ENCODE results near the gene VMA21. TPM values are rescaled to one million over a fixed set of nuclear protein-coding genes. Genes with fewer than 3 reads are reported as not detected.

Gene VMA21
- total RNA-seq: 39.4 and 49.2 TPM in 2 replicates

- Mint-ChIP-seq H3K4me3 (peak within 1 kb of the TSS; percentile 93), H3K4me1 (ENCODE audit: low read depth) (peaks cover 52% of the 10 kb centered on the region), H3K27me3 (ENCODE audit: insufficient read depth) (peaks cover 3% of the 10 kb centered on the region), H3K27ac (peak within 1 kb of the TSS; percentile 94), H3K36me3 (ENCODE audit: low read depth) (peaks cover 15% of the 10 kb centered on the region), H3K9me3 (no peaks in the 10 kb centered on the region)
- DNase-seq (ENCODE audit: low spot score): peak; percentile 79
- intact Hi-C loops (cut with micrococcal nuclease): loop anchor here (2.0 to 10.0 kb wide), 6 partner anchors 414 to 1892 kb away; partner anchors contain the start of genes CD99L2, EOLA2, HMGB3 and IDS
Observed at GRCh38 chrX:151396825-151397740, at the start of gene VMA21. TSS of gene VMA21 (plus strand) at chrX:151397206. CDS start at chrX:151397309, 103 bp downstream.

- no peak overlapping the region for H3K27ac Mint-ChIP-seq
- intact Hi-C loops (cut with micrococcal nuclease): no loop called here
- H3K9me3 Mint-ChIP-seq: no peaks in the 10 kb centered on the region
- no peaks in the 10 kb centered on the region for H3K36me3 Mint-ChIP-seq (ENCODE audit: low read depth)
- H3K4me1 Mint-ChIP-seq (ENCODE audit: low read depth): no peaks in the 10 kb centered on the region
- H3K27me3 Mint-ChIP-seq (ENCODE audit: insufficient read depth): peaks cover 14% of the 10 kb centered on the region
- no peak for DNase-seq (ENCODE audit: low spot score)
- no peak overlapping the region for H3K4me3 Mint-ChIP-seq
Observed at GRCh38 chrX:151359341-151359740, 37.7 kb upstream of the VMA21 start.

- Mint-ChIP-seq H3K27me3 (ENCODE audit: insufficient read depth) (peaks cover 14% of the 10 kb centered on the region), H3K4me1 (ENCODE audit: low read depth) (no peaks in the 10 kb centered on the region), H3K9me3 (no peaks in the 10 kb centered on the region), H3K36me3 (ENCODE audit: low read depth) (no peaks in the 10 kb centered on the region), H3K27ac (no peak overlapping the region), H3K4me3 (no peak overlapping the region)
- DNase-seq (ENCODE audit: low spot score): no peak
- intact Hi-C loops (cut with micrococcal nuclease): loop anchor here (1.0 kb wide), 1 partner anchor 209 kb away; no protein-coding TSS in a partner anchor
Observed at GRCh38 chrX:151359931-151360871, 36.8 kb upstream of the VMA21 start.

GRCh38 chrX:151363316-151363715 lies 33.7 kb upstream of the VMA21 start:
- Mint-ChIP-seq H3K4me3 (no peak overlapping the region), H3K9me3 (no peaks in the 10 kb centered on the region), H3K27ac (no peak overlapping the region), H3K27me3 (ENCODE audit: insufficient read depth) (peaks cover 12% of the 10 kb centered on the region), H3K36me3 (ENCODE audit: low read depth) (no peaks in the 10 kb centered on the region), H3K4me1 (ENCODE audit: low read depth) (no peaks in the 10 kb centered on the region)
- intact Hi-C loops (cut with micrococcal nuclease): no loop called here
- DNase-seq (ENCODE audit: low spot score): no peak

GRCh38 chrX:151365579-151365978 lies 31.4 kb upstream of the VMA21 start:
- H3K27me3 Mint-ChIP-seq (ENCODE audit: insufficient read depth): peaks cover 8% of the 10 kb centered on the region
- H3K4me1 Mint-ChIP-seq (ENCODE audit: low read depth): no peaks in the 10 kb centered on the region
- intact Hi-C loops (cut with micrococcal nuclease): no loop called here

GRCh38 chrX:151370906-151371305 lies 26.1 kb upstream of the VMA21 start:
- H3K9me3 Mint-ChIP-seq: no peaks in the 10 kb centered on the region
- intact Hi-C loops (cut with micrococcal nuclease): no loop called here
- no peak overlapping the region for H3K27ac Mint-ChIP-seq
- DNase-seq (ENCODE audit: low spot score): no peak
- H3K4me1 Mint-ChIP-seq (ENCODE audit: low read depth): no peaks in the 10 kb centered on the region
- no peaks in the 10 kb centered on the region for H3K36me3 Mint-ChIP-seq (ENCODE audit: low read depth)
- peaks cover 7% of the 10 kb centered on the region for H3K27me3 Mint-ChIP-seq (ENCODE audit: insufficient read depth)
- H3K4me3 Mint-ChIP-seq: no peak overlapping the region

More at GRCh38 chrX:151365579-151365978, 31.4 kb upstream of the VMA21 start:
- no peaks in the 10 kb centered on the region for H3K36me3 Mint-ChIP-seq (ENCODE audit: low read depth)
- no peak overlapping the region for H3K4me3 Mint-ChIP-seq
- no peak overlapping the region for H3K27ac Mint-ChIP-seq
- DNase-seq (ENCODE audit: low spot score): no peak
- no peaks in the 10 kb centered on the region for H3K9me3 Mint-ChIP-seq

GRCh38 chrX:151384807-151385206 lies 12.2 kb upstream of the VMA21 start:
- Mint-ChIP-seq H3K36me3 (ENCODE audit: low read depth) (no peaks in the 10 kb centered on the region), H3K9me3 (no peaks in the 10 kb centered on the region), H3K27me3 (ENCODE audit: insufficient read depth) (peaks cover 3% of the 10 kb centered on the region)

GRCh38 chrX:151386838-151387459 lies 10.1 kb upstream of the VMA21 start:
- no peaks in the 10 kb centered on the region for H3K36me3 Mint-ChIP-seq (ENCODE audit: low read depth)
- peaks cover 5% of the 10 kb centered on the region for H3K27me3 Mint-ChIP-seq (ENCODE audit: insufficient read depth)
- H3K27ac Mint-ChIP-seq: no peak overlapping the region
- H3K9me3 Mint-ChIP-seq: no peaks in the 10 kb centered on the region
- no peak overlapping the region for H3K4me3 Mint-ChIP-seq
- no peaks in the 10 kb centered on the region for H3K4me1 Mint-ChIP-seq (ENCODE audit: low read depth)
- DNase-seq (ENCODE audit: low spot score): no peak
- intact Hi-C loops (cut with micrococcal nuclease): no loop called here

More at GRCh38 chrX:151384807-151385206, 12.2 kb upstream of the VMA21 start:
- Mint-ChIP-seq H3K4me3 (no peak overlapping the region), H3K27ac (no peak overlapping the region), H3K4me1 (ENCODE audit: low read depth) (no peaks in the 10 kb centered on the region)
- DNase-seq (ENCODE audit: low spot score): no peak
- intact Hi-C loops (cut with micrococcal nuclease): no loop called here

- peaks cover 2% of the 10 kb centered on the region for H3K27me3 Mint-ChIP-seq (ENCODE audit: insufficient read depth)
- H3K4me3 Mint-ChIP-seq: no peak overlapping the region
- peak overlapping the region; percentile 4 for H3K27ac Mint-ChIP-seq
- H3K4me1 Mint-ChIP-seq (ENCODE audit: low read depth): peaks cover 23% of the 10 kb centered on the region
- intact Hi-C loops (cut with micrococcal nuclease): loop anchor here (2.0 to 10.0 kb wide), 3 partner anchors 1439 to 1887 kb away; partner anchors contain the start of genes CETN2, EOLA2, IDS and NSDHL
- H3K9me3 Mint-ChIP-seq: no peaks in the 10 kb centered on the region
- DNase-seq (ENCODE audit: low spot score): no peak
- no peaks in the 10 kb centered on the region for H3K36me3 Mint-ChIP-seq (ENCODE audit: low read depth)
Observed at GRCh38 chrX:151391722-151392121, 5.3 kb upstream of the VMA21 start.

- intact Hi-C loops (cut with micrococcal nuclease): loop anchor here (2.0 to 10.0 kb wide), 3 partner anchors 1437 to 1889 kb away; partner anchors contain the start of genes CETN2, EOLA2, IDS and NSDHL
- H3K4me3 Mint-ChIP-seq: no peak overlapping the region
- DNase-seq (ENCODE audit: low spot score): peak; percentile 57
- H3K27me3 Mint-ChIP-seq (ENCODE audit: insufficient read depth): peaks cover 4% of the 10 kb centered on the region
- peaks cover 26% of the 10 kb centered on the region for H3K4me1 Mint-ChIP-seq (ENCODE audit: low read depth)
- peaks cover 7% of the 10 kb centered on the region for H3K36me3 Mint-ChIP-seq (ENCODE audit: low read depth)
- peak overlapping the region; percentile 76 for H3K27ac Mint-ChIP-seq
- H3K9me3 Mint-ChIP-seq: no peaks in the 10 kb centered on the region
Observed at GRCh38 chrX:151393514-151393913, 3.5 kb upstream of the VMA21 start.

GRCh38 chrX:151396042-151396824 lies 773 bp upstream of the VMA21 start:
- peaks cover 50% of the 10 kb centered on the region for H3K4me1 Mint-ChIP-seq (ENCODE audit: low read depth)
- peak overlapping the region; percentile 94 for H3K27ac Mint-ChIP-seq
- intact Hi-C loops (cut with micrococcal nuclease): loop anchor here (2.0 to 10.0 kb wide), 6 partner anchors 413 to 1891 kb away; partner anchors contain the start of genes CD99L2, EOLA2, HMGB3 and IDS
- peaks cover 15% of the 10 kb centered on the region for H3K36me3 Mint-ChIP-seq (ENCODE audit: low read depth)
- peaks cover 4% of the 10 kb centered on the region for H3K27me3 Mint-ChIP-seq (ENCODE audit: insufficient read depth)
- peak overlapping the region; percentile 78 for H3K4me3 Mint-ChIP-seq
- DNase-seq (ENCODE audit: low spot score): no peak
- no peaks in the 10 kb centered on the region for H3K9me3 Mint-ChIP-seq

Data from activated T-helper 1 cell treated with anti-CD3 and anti-CD28 coated beads, Interleukin-12 subunit alpha, Interleukin-12 subunit beta, Interleukin-2, Interleukin-4 antibody, amounts not matched to agents 30 ng/mL and 10 ng/mL and 1 ng/mL, durations not matched to agents 14 hours and 24 hours and 36 hours (primary cell).